HepG2 (cell line): Measurements from ENCODE around the gene NUDT7. TPM values are rescaled to one million over a fixed set of nuclear protein-coding genes. Genes with fewer than 3 reads are reported as not detected.

Source experiments
- ARID5B ChIP-seq: IDR thresholded peaks from 2 replicates; pipeline ENCODE4 v1.4.0; 2020; ENCODE audit warnings: mild to moderate bottlenecking, missing genetic modification reagents
- CC2D1A ChIP-seq: sonication (generic); formaldehyde crosslinking; IDR thresholded peaks from 2 replicates; pipeline ENCODE4 v1.8.1; 2023; ENCODE audit warnings: mild to moderate bottlenecking, missing genetic modification reagents
- CERS6 ChIP-seq: sonication (generic); formaldehyde crosslinking; IDR thresholded peaks from 2 replicates; pipeline ENCODE4 v1.5.0; 2020; ENCODE audit warnings: missing genetic modification reagents
- ETV5 ChIP-seq: IDR thresholded peaks from 2 replicates; pipeline ENCODE4 v1.6.1; 2018; ENCODE audit warnings: missing biosample characterization, missing genetic modification reagents, inconsistent platforms, borderline replicate concordance
- FOXA3 ChIP-seq: IDR thresholded peaks from 2 replicates; pipeline ENCODE4 v1.6.1; 2016; ENCODE audit warnings: missing genetic modification reagents, missing compliant biosample characterization
- HMGXB4 ChIP-seq, 2 experiments: sonication (generic) in 1 of 2; formaldehyde crosslinking in 1 of 2; IDR thresholded peaks; 2 replicates each; pipeline versions ENCODE4 v1.4.0 to v1.6.1; 2018 to 2020; ENCODE audit warnings: missing genetic modification reagents in 2 of 2, borderline replicate concordance in 1 of 2, low read depth in 1 of 2, mild to moderate bottlenecking in 1 of 2, missing biosample characterization in 1 of 2
- KDM5B ChIP-seq: sonication (generic); formaldehyde crosslinking; IDR thresholded peaks from 2 replicates; pipeline ENCODE4 v1.4.0; 2020; ENCODE audit warnings: missing genetic modification reagents, mild to moderate bottlenecking, borderline replicate concordance
- RAD21 ChIP-seq: fragments of 450-650 bp; formaldehyde crosslinking; IDR thresholded peaks from 2 replicates; pipeline ENCODE4 v1.5.0; 2020; ENCODE audit warnings: mild to moderate bottlenecking
- ZHX2 ChIP-seq, 2 experiments: sonication (generic) in 1 of 2; formaldehyde crosslinking in 1 of 2; IDR thresholded peaks; 2 replicates each; pipeline versions ENCODE4 v1.6.1 to v1.9.0; 2014 to 2022; ENCODE audit warnings: antibody characterized with exemption in 1 of 2, borderline replicate concordance in 1 of 2, inconsistent platforms in 1 of 2, low read depth in 1 of 2, missing genetic modification reagents in 1 of 2
- ZNF17 ChIP-seq: sonication (generic); formaldehyde crosslinking; IDR thresholded peaks from 2 replicates; pipeline ENCODE4 v1.5.0; 2020; ENCODE audit warnings: mild to moderate bottlenecking, missing genetic modification reagents
- ZNF441 ChIP-seq: sonication (generic); formaldehyde crosslinking; IDR thresholded peaks from 2 replicates; pipeline ENCODE4 v1.7.0; 2021; ENCODE audit warnings: missing genetic modification reagents, borderline replicate concordance
- ZNF691 ChIP-seq: sonication (generic); formaldehyde crosslinking; IDR thresholded peaks from 2 replicates; pipeline ENCODE4 v1.4.0; 2020; ENCODE audit warnings: missing genetic modification reagents, low read depth, mild to moderate bottlenecking, borderline replicate concordance
- polyA plus RNA-seq, 8 experiments: library from polyadenylated mRNA; depleted of rRNA in 3 of 8; stranded (reverse) in 7 of 8; unstranded in 1 of 8; fragments of >200 nt; fragmentation: Illumina TruSeq in 4 of 8; extraction: Trizol in 4 of 8; gene quantifications; 2 replicates each; pipeline versions ENCODE4 v1.2.1 to v1.2.3, GENCODE V29; 2011 to 2016; ENCODE audit warnings: low read depth in 4 of 8, missing spikeins in 1 of 8, mixed read lengths in 1 of 8; ENCODE audit not compliant: insufficient read depth in 1 of 8
- total RNA-seq, 5 experiments: library from RNA; depleted of rRNA; stranded (reverse); fragments of >200 nt; fragmentation: Illumina TruSeq; extraction: Trizol; gene quantifications; 2 replicates each; pipeline ENCODE4 v1.2.3, GENCODE V29; 2016; ENCODE audit warnings: low read depth in 1 of 5

Gene NUDT7
- total and polyA plus RNA-seq, 2 of the 13 experiments (the other 11 are each of a cell fraction or from before 2014, with no cell fraction given) = 14.3 to 23.9 TPM

GRCh38 chr16:77675464-77676324, 46.6 kb upstream of the NUDT7 start (continued):
- TF ChIP-seq HMGXB4 (CRISPR knock-in tag; IDR thresholded peaks at IDR 0.05; ENCODE audit: borderline replicate concordance in 1 of 2, low read depth in 1 of 2) = 0 out of 4 replicates have a peak, but pooled peaks have one; percentile 24 to 33
- no peak for TF ChIP-seq ZHX2 (IDR thresholded peaks at IDR 0.05; ENCODE audit: low read depth)
- no peak for TF ChIP-seq ZHX2 (CRISPR knock-in tag; IDR thresholded peaks at IDR 0.05; ENCODE audit: borderline replicate concordance)
- 0 out of 2 replicates have a peak, but pooled peaks have one; percentile 16 for TF ChIP-seq FOXA3 (CRISPR knock-in tag)
- no peak for TF ChIP-seq CC2D1A (CRISPR knock-in tag)
- TF ChIP-seq ZNF17 (CRISPR knock-in tag) = no peak
- TF ChIP-seq ARID5B = peak; percentile 18; the same call in 1 of the 2 replicates
- TF ChIP-seq ETV5 (CRISPR knock-in tag) = peak; percentile 18; the same call in 1 of the 2 replicates
- no peak for TF ChIP-seq KDM5B (CRISPR knock-in tag)
- TF ChIP-seq CERS6 (CRISPR knock-in tag) = no peak
- TF ChIP-seq RAD21 (CRISPR knock-in tag) = peak; percentile 96
- TF ChIP-seq ZNF441 (CRISPR knock-in tag) = peak; percentile 38; the same call in 1 of the 2 replicates
- peak; percentile 47; the same call in 1 of the 2 replicates for TF ChIP-seq ZNF691 (CRISPR knock-in tag)
